Measurements from ENCODE around the gene OR2V2.

DNA sequence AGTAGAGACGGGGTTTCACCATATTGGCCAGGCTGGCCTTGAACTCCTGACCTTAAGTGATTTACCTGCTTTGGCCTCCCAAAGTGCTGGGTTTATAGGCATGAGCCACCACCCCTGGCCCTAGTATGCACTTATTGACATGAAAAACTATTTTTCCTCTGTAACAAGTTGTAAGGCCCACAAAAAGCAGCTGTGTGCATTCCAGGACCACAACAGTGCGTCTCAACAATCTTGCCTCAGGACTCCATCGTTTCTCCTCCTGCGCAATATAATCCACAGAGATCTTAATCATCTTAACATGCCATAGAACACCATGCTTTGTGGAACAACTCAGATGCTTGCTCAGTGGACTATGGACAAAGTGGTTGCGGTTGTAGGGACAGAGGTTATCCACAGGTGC, 26.6 kb upstream of the OR2V2 start:
- TF ChIP-seq POLR2A (IDR thresholded peaks at IDR 0.05; ENCODE audit: low read depth, low read length) (no peak), POLR2AphosphoS5 (IDR thresholded peaks at IDR 0.05; ENCODE audit: low read depth, low read length) (no peak)
